ENCODE results near the gene GTF2H4. TPM values are rescaled to one million over a fixed set of nuclear protein-coding genes. Genes with fewer than 3 reads are reported as not detected.

The GTF2H4 gene
- total RNA-seq, 4 donors from 2014 or later, result 27.4 to 96.6 (median 65.2) TPM; not detected in 1

- TF ChIP-seq, protein P1, sequence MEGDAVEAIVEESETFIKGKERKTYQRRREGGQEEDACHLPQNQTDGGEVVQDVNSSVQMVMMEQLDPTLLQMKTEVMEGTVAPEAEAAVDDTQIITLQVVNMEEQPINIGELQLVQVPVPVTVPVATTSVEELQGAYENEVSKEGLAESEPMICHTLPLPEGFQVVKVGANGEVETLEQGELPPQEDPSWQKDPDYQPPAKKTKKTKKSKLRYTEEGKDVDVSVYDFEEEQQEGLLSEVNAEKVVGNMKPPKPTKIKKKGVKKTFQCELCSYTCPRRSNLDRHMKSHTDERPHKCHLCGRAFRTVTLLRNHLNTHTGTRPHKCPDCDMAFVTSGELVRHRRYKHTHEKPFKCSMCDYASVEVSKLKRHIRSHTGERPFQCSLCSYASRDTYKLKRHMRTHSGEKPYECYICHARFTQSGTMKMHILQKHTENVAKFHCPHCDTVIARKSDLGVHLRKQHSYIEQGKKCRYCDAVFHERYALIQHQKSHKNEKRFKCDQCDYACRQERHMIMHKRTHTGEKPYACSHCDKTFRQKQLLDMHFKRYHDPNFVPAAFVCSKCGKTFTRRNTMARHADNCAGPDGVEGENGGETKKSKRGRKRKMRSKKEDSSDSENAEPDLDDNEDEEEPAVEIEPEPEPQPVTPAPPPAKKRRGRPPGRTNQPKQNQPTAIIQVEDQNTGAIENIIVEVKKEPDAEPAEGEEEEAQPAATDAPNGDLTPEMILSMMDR (IDR thresholded peaks at IDR 0.05), result no peak
- TF ChIP-seq POLR2A (IDR thresholded peaks at IDR 0.05), result no peak
- Histone ChIP-seq H3K27ac (no peak overlapping the region), H3K27me3 (no peaks in the 10 kb centered on the region), H3K4me3 (no peak overlapping the region), H3K9me3 (no peaks in the 10 kb centered on the region), H3K4me1 (no peaks in the 10 kb centered on the region), H3K36me3 (no peaks in the 10 kb centered on the region)
- intact Hi-C loops (cut with DNase I; ENCODE audit: low total_unique reads), result no loop called here
- DNase-seq, result no peak
Measured at GRCh38 chr6:30960907-30961673, 53.1 kb downstream of the GTF2H4 start.

GRCh38 chr6:30962716-30963115 is 54.7 kb downstream of the GTF2H4 start:
- no peaks in the 10 kb centered on the region for H3K4me1 ChIP-seq
- intact Hi-C loops (cut with DNase I; ENCODE audit: low total_unique reads), result no loop called here

DNA sequence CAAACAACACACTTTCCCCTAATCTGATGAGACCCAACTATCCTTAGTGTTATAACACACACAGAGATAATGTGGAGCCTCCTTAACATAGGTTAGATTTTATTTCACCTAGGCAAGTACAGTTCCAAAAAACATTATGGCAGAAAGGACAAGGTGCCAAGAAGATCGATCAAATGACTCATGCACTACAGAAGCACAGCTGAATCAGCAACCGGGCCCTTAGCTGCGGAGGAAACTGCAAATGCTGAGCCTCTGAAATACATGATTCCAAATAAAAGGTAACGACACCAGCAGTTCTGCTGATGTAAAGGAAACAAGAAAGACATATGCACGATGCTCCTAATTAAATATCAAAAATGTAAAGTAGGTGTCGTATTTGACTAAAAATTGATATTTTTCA is 55.6 kb downstream of the GTF2H4 start:
- Histone ChIP-seq H3K9me3 (no peaks in the 10 kb centered on the region), H3K36me3 (no peaks in the 10 kb centered on the region), H3K27ac (no peak overlapping the region), H3K27me3 (no peaks in the 10 kb centered on the region), H3K4me1 (no peaks in the 10 kb centered on the region), H3K4me3 (no peak overlapping the region)
- DNase-seq, result no peak
- TF ChIP-seq, protein P1 (IDR thresholded peaks at IDR 0.05), result no peak
- intact Hi-C loops (cut with DNase I; ENCODE audit: low total_unique reads), result no loop called here

More at GRCh38 chr6:30962716-30963115, 54.7 kb downstream of the GTF2H4 start:
- no peaks in the 10 kb centered on the region for H3K9me3 ChIP-seq
- H3K36me3 ChIP-seq, result no peaks in the 10 kb centered on the region
- TF ChIP-seq, protein P1 (IDR thresholded peaks at IDR 0.05), result no peak
- no peak for TF ChIP-seq POLR2A (IDR thresholded peaks at IDR 0.05)
- no peak overlapping the region for H3K4me3 ChIP-seq
- no peak for DNase-seq
- no peak overlapping the region for H3K27ac ChIP-seq
- H3K27me3 ChIP-seq, result no peaks in the 10 kb centered on the region

Small RNA genes within 50 kb of the gene (microRNA-seq; reads per million reads assigned to microRNA genes)
- not detected for gene MIR4640 (ENCODE audit: borderline microRNAs expressed, borderline replicate concordance)

Small RNA genes within 50 kb of the gene (small RNA-seq; reads per million reads assigned to genes)
- gene RF00019, result not detected

Other genes with a start within 250 kb of the GTF2H4 start
- gene DHX16, start 235.2 kb upstream of the GTF2H4 start, total RNA-seq, result 10 to 100 TPM in 2 of 4 donors, 1 to 10 TPM in 2; 3.2 to 31.8 (median 16.3) TPM
- gene PPP1R18, start 221.6 kb upstream of the GTF2H4 start, total RNA-seq, result 100 to 1,000 TPM in 1 of 4 donors, 10 to 100 TPM in 3; 15.4 to 114 (median 18.2) TPM
- gene NRM, start 217.2 kb upstream of the GTF2H4 start, total RNA-seq, result 10 to 100 TPM in 1 of 4 donors, 1 to 10 TPM in 2, under 1 TPM in 1; 0.59 to 29.3 (median 5.4) TPM
- gene MDC1, start 190.9 kb upstream of the GTF2H4 start, total RNA-seq, result 10 to 100 TPM in 2 of 4 donors, 1 to 10 TPM in 2; 3.1 to 61.9 (median 10.2) TPM
- gene TUBB, start 187.9 kb upstream of the GTF2H4 start, total RNA-seq, result 100 to 1,000 TPM; 130 to 426 (median 290) TPM
- gene FLOT1, start 165.5 kb upstream of the GTF2H4 start, total RNA-seq, result 100 to 1,000 TPM in 1 of 4 donors, 10 to 100 TPM in 3; 47.1 to 155 (median 64.6) TPM
- 10 to 100 TPM in 2 of 4 donors, 1 to 10 TPM in 1, under 1 TPM in 1; 0.88 to 23.8 (median 10.4) TPM for gene IER3, start 163.7 kb upstream of the GTF2H4 start, total RNA-seq
- 10 to 100 TPM in 2 of 4 donors, 1 to 10 TPM in 2; 2.1 to 74.1 (median 30.3) TPM for gene DDR1, start 23.7 kb upstream of the GTF2H4 start, total RNA-seq
- gene VARS2, start 6.0 kb downstream of the GTF2H4 start, total RNA-seq, result 10 to 100 TPM; 12.6 to 34.2 (median 22.4) TPM
- gene SFTA2, start 24.0 kb downstream of the GTF2H4 start, total RNA-seq, result 1 to 10 TPM in 1 of 4 donors, not detected in 3; 1.1 TPM
- gene MUCL3, start 32.8 kb downstream of the GTF2H4 start, total RNA-seq, result under 1 TPM in 1 of 4 donors, not detected in 3; under 0.01 TPM
- under 1 TPM in 2 of 4 donors, not detected in 2; 0.28 to 0.59 TPM for gene MUC21, start 75.5 kb downstream of the GTF2H4 start, total RNA-seq
- gene MUC22, start 102.3 kb downstream of the GTF2H4 start, total RNA-seq, result not detected
- gene C6orf15, start 204.4 kb downstream of the GTF2H4 start, total RNA-seq, result under 1 TPM in 1 of 4 donors, not detected in 3; 0.35 TPM
- 1 to 10 TPM in 1 of 4 donors, under 1 TPM in 3; under 0.01 to 4.5 (median 0.54) TPM for gene PSORS1C1, start 206.6 kb downstream of the GTF2H4 start, total RNA-seq
- gene CDSN, start 212.2 kb downstream of the GTF2H4 start, total RNA-seq, result under 1 TPM in 1 of 4 donors, not detected in 3; 0.28 TPM
- gene PSORS1C2, start 230.9 kb downstream of the GTF2H4 start, total RNA-seq, result not detected
- gene CCHCR1, start 249.6 kb downstream of the GTF2H4 start, total RNA-seq, result 10 to 100 TPM in 2 of 4 donors, 1 to 10 TPM in 1, under 1 TPM in 1; 0.59 to 28.1 (median 12.5) TPM

Data from uterus (tissue), 4 donors.